ENCODE measurements around the gene SMYD3.

DNA sequence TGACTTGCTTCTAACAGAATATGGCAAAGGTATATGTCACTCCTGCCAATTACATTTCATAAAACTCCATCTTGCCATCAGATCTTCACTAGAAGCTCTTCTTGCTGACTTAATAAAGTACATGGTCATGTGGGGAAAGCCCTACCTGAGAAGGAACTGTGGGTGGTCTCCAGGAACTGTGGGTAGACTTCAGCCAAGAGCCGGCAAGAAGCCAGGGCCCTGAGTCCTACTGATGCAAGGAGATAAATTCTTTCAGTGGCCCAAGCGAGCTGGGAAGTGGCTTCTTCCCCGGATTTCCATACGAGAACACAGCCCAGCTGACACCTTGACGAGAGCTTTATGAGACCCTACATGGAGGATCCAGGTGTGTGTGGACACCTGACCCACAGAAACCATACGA is 228.7 kb downstream of the SMYD3 start:
- TF ChIP-seq SP1 (IDR thresholded peaks at IDR 0.05) (no peak), BHLHE40 (IDR thresholded peaks at IDR 0.05; ENCODE audit: borderline replicate concordance) (no peak), TARDBP (IDR thresholded peaks at IDR 0.05) (no peak), HDGF (IDR thresholded peaks at IDR 0.05; ENCODE audit: borderline replicate concordance) (no peak), FOXA1 (IDR thresholded peaks at IDR 0.05) (no peak), FOXK2 (IDR thresholded peaks at IDR 0.05) (no peak), NFRKB (IDR thresholded peaks at IDR 0.05) (no peak), SUZ12 (IDR thresholded peaks at IDR 0.05) (no peak), FOXM1 (IDR thresholded peaks at IDR 0.05; ENCODE audit: borderline replicate concordance) (no peak), CTBP1 (IDR thresholded peaks at IDR 0.05; ENCODE audit: borderline replicate concordance) (no peak)
- TF ChIP-seq, protein P1, sequence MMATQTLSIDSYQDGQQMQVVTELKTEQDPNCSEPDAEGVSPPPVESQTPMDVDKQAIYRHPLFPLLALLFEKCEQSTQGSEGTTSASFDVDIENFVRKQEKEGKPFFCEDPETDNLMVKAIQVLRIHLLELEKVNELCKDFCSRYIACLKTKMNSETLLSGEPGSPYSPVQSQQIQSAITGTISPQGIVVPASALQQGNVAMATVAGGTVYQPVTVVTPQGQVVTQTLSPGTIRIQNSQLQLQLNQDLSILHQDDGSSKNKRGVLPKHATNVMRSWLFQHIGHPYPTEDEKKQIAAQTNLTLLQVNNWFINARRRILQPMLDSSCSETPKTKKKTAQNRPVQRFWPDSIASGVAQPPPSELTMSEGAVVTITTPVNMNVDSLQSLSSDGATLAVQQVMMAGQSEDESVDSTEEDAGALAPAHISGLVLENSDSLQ (IDR thresholded peaks at IDR 0.05), result no peak

Measured in HEK293T (cell line).